ENCODE data around the gene PPP2CA.

- TF ChIP-seq POLR2A (IDR thresholded peaks at IDR 0.05) (no peak), CTCF (IDR thresholded peaks at IDR 0.05) (no peak)
Observed at GRCh38 chr5:134245692-134246091, 19.8 kb upstream of the PPP2CA start.
